Measurements from ENCODE around the gene HNRNPH3. TPM values are rescaled to one million over a fixed set of nuclear protein-coding genes. Genes with fewer than 3 reads are reported as not detected.

HNRNPH3 gene
- total RNA-seq, 2 donors from 2014 or later: 24.1 to 27.7 TPM

DNA sequence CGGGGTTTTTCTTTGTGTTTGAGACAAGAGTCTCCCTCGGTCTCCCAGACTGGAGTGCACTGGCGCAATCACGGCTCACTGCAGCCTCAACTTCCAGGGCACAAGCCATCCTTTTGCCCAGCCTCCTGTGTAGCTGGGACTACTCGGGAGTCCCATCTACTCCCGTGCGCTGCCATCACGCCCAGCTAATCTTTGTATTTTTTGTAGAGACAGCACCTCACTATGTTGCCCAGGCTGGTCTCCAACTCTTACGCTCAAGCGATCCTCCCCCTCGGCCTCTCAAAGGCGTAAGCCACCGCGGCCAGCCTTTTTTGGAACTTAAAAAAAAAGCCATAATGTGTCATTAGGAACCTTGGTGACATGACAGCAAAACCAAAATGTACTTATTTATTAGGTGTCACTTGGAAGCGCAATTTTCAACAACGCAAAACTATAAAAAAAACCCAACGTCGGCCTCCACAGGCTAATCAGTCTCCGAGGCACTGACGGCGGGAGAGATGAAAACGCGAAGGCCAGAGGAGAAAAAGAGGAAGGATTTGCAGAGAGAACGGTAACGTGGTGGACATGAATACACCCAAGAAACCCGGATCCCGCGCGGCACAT is 911 bp upstream of the HNRNPH3 start:
- WGBS, 2 donors: 12 to 13% methylated on average over 28 to 29 of the region's 29 CpGs
- H3K4me3 ChIP-seq: peak overlapping the region; percentile 55 to 75
- no peaks in the 10 kb centered on the region for H3K27me3 ChIP-seq
- no peaks in the 10 kb centered on the region for H3K9me3 ChIP-seq
- no peak for TF ChIP-seq POLR2A (IDR thresholded peaks at IDR 0.05)
- intact Hi-C loops (cut with DNase I): no loop called here
- DNase-seq: peak; percentile 35 to 48 (median 42)
- H3K4me1 ChIP-seq: peaks cover 43% of the 10 kb centered on the region
- H3K27ac ChIP-seq: peak overlapping the region; percentile 93 to 99 (median 96)
- no peak for ATAC-seq
- H3K36me3 ChIP-seq (replicated peaks in 1 of 2; ENCODE audit: insufficient read depth in 1 of 2, low read depth in 2 of 2): no peaks in the 10 kb centered on the region

DNA sequence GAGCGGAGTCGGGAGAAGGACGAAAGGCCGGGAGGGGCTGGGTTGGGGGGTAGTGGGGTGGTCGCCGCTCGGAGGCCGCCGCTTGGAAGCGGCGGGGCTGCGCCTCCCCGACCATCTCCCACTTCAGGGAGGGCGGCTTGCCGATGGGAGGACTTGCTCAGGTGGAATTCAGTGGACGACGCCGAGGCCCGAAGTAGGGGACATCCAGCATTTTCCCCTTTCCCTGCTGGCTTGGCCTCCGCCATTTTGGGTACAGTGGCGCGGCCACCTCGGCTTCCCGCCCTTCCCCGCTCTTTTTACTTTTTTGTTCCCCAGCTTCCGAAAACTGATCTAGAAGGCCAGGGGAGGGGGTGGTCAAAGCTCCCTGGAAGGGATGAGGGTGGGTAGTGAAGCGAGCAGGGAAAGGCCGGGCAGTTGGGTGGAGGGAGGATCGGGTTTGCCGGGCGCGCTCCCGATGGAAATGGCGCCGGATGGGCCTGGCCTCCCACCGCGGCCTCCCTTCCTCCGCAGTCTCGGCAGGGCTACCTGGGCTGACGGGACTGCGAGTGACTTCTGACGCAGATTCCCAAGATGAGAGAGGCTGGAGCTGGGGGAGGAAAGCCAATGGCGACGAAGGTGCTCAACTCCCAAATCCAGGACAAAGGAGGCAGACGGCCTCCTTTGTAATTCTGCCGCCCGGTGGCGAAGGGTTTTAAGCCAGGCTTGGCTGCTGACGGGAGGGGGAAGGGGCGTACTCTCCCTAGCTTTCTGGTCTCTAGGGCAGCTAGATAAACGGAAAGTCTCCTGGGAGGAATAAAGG is 594 bp downstream of the HNRNPH3 start, which contains the start of gene PBLD:
Gene PBLD, minus strand, starts transcription at position 670 of the 799 bp plus-strand sequence. CDS start 26,084 bp downstream, outside the sequence.
- peak; percentile 75 to 83 (median 78) for DNase-seq
- intact Hi-C loops (cut with DNase I): no loop called here
- H3K36me3 ChIP-seq (replicated peaks in 1 of 2; ENCODE audit: insufficient read depth in 1 of 2, low read depth in 2 of 2): no peaks in the 10 kb centered on the region
- H3K4me3 ChIP-seq: peak within 1 kb of the TSS; percentile 55 to 75
- 0% methylated on average over 26 to 51 of the region's 51 CpGs for WGBS, 2 donors
- peak; percentile 43 for ATAC-seq
- no peaks in the 10 kb centered on the region for H3K9me3 ChIP-seq
- H3K4me1 ChIP-seq: peaks cover 57% of the 10 kb centered on the region
- no peaks in the 10 kb centered on the region for H3K27me3 ChIP-seq
- H3K27ac ChIP-seq: peak within 1 kb of the TSS; percentile 93 to 99 (median 96)
- TF ChIP-seq, protein P1, sequence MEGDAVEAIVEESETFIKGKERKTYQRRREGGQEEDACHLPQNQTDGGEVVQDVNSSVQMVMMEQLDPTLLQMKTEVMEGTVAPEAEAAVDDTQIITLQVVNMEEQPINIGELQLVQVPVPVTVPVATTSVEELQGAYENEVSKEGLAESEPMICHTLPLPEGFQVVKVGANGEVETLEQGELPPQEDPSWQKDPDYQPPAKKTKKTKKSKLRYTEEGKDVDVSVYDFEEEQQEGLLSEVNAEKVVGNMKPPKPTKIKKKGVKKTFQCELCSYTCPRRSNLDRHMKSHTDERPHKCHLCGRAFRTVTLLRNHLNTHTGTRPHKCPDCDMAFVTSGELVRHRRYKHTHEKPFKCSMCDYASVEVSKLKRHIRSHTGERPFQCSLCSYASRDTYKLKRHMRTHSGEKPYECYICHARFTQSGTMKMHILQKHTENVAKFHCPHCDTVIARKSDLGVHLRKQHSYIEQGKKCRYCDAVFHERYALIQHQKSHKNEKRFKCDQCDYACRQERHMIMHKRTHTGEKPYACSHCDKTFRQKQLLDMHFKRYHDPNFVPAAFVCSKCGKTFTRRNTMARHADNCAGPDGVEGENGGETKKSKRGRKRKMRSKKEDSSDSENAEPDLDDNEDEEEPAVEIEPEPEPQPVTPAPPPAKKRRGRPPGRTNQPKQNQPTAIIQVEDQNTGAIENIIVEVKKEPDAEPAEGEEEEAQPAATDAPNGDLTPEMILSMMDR (IDR thresholded peaks at IDR 0.05): peak in 6 of 7 experiments; percentile 17 to 80 (median 54)
- TF ChIP-seq POLR2A (IDR thresholded peaks at IDR 0.05): peak; percentile 69 to 85 (median 81)

DNA sequence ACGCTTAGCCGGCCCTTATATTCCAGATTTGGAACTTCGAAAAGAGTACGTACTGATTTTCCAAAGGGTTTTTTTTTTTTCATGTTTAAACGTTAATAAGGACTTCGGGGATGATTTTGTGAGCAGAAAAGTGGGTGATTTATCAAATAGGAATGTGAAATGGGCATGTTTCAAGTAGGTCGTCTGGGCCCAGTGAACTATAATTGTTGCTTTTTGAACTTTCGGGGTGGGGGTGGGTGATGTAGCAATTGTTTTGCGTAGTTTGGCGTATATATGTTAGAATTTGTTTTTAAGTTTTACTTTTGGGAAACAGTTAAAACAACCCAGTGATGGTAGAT is 1.2 kb downstream of the HNRNPH3 start:
- DNase-seq: no peak
- intact Hi-C loops (cut with DNase I): no loop called here
- no peak for TF ChIP-seq POLR2A (IDR thresholded peaks at IDR 0.05)
- TF ChIP-seq, protein P1 (IDR thresholded peaks at IDR 0.05): no peak
- peak overlapping the region; percentile 93 to 99 (median 96) for H3K27ac ChIP-seq
- ATAC-seq: no peak
- no peaks in the 10 kb centered on the region for H3K36me3 ChIP-seq (replicated peaks in 1 of 2; ENCODE audit: insufficient read depth in 1 of 2, low read depth in 2 of 2)
- H3K4me3 ChIP-seq: peak overlapping the region; percentile 55 to 75
- H3K27me3 ChIP-seq: no peaks in the 10 kb centered on the region
- 0% methylated on average over 10 of the region's 10 CpGs for WGBS, 2 donors
- H3K4me1 ChIP-seq: peaks cover 57% of the 10 kb centered on the region
- H3K9me3 ChIP-seq: no peaks in the 10 kb centered on the region

DNA sequence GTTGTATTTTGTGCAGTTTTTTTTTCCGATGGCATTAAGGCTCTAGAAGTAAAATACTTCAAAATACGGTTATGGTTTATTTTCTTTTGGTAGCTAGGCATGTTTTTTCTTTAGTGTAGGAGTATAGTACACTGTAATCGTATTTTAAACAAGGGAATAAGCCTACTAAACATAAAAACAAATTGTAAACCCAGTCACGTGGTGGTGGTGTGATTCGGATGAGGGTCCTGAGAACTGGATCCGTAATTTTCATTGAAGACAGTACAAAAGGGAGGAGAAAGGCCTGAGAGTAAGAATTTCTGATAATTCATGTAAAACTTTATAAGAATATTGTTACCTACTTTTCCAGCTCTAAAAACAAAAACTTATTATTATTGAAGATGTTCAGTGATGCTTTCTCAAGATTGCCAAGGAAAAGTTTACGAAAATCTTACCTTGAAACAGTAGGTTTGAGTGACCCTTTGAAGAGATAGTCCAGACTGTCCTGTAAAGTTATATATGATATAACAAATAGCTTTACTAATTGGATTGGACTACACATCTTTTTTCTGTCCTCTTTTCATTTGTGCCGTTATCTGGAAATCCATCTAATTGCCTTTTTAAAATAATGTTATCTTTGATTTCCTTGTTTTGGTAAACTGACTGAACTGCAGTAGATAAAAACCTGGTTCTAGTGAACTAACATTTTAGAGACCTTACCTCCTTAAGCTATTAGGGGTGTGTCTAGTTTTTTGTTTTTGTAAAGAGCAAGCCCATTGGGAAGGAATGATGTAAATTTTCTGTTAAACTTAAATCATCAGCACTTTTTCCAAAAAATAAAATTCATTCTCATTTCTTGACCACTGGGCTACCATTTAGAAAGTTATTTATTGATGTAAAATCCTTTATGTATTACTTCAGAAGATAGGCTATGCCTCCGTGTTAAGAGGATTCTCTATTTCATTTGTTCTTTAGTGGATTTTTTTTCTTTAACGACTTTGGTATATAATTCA is 1.9 kb downstream of the HNRNPH3 start:
- TF ChIP-seq, protein P1 (IDR thresholded peaks at IDR 0.05): no peak
- TF ChIP-seq POLR2A (IDR thresholded peaks at IDR 0.05): no peak
- ATAC-seq: no peak
- Histone ChIP-seq H3K4me1 (peaks cover 50% of the 10 kb centered on the region), H3K9me3 (no peaks in the 10 kb centered on the region), H3K4me3 (peak overlapping the region; percentile 3 to 55), H3K27me3 (no peaks in the 10 kb centered on the region), H3K36me3 (replicated peaks in 1 of 2; ENCODE audit: insufficient read depth in 1 of 2, low read depth in 2 of 2) (peaks cover 0 to 2% of the 10 kb centered on the region in 2 donors), H3K27ac (peak overlapping the region in 3 of 4 donors; percentile 93 to 99 (median 96))
- intact Hi-C loops (cut with DNase I): no loop called here
- no peak for DNase-seq
- WGBS, 2 donors: 2 to 3% methylated on average over 10 of the region's 10 CpGs

Data from body of pancreas (tissue), 4 donors.